Loucy (cell line): Measurements from ENCODE around the gene NEIL1.

Experiments used
- CTCF ChIP-seq: fragments of 200-600 bp; sonication (generic); conservative IDR thresholded peaks from 2 replicates; pipeline ENCODE4 v1.5.1; 2014; ENCODE audit warnings: mild to moderate bottlenecking, antibody characterized with exemption, low read length
- EZH2phosphoT487 ChIP-seq: fragments of 200-600 bp; IDR thresholded peaks from 2 replicates; pipeline ENCODE4 v1.6.1; 2018; ENCODE audit warnings: antibody characterized with exemption, mild to moderate bottlenecking, moderate library complexity, borderline replicate concordance

DNA sequence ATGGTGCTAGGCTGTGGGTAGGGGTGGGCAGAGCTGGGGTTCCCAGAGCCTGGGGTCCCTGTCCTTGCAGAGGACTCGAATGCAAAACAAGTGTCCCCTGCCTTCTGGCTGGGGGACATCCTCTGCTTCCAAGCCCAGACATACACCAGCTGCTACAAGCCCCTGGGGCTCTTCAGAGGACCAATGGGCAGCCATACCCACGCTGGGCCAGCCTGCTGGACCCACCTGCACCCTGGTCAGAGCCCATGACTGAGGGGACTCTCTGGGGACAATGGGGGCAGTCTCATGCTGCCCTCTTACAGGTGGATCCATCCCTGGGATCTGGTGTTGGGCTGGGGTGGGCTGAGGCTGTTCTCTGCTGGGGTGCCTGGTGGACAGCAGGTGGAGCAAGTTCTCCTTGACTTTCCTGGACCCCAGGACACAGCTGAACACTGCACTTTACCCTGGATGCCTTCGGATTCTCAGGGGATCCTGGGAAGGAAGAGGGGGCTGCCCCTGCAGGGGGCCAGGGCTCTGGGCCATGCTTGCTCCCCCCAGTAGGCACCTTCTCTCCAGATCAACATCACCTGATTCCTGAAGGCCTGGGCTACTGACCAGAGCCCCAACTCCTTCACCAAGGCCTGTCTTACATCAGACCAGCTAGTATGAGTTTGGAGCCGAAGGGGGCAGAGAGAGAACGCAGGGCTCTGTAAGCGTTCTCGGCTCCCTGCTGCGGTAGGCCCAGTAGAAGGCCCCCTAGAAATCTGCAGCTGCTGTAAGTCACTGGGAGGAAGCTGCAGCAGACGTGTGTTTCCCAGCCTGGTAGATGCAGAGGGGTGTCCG, 18.1 kb upstream of the NEIL1 start:
- TF ChIP-seq CTCF (no peak; the same call in 1 of the 2 replicates), EZH2phosphoT487 (no peak)
